G401.6 (cell line): ENCODE data around the gene PTPRN2.
"Not testable (repeated sequence)": the region's sequence is repeated elsewhere in the genome, so short reads cannot be mapped to it uniquely, and the experiment has no call there.

Experiments used
- FAIRE-seq: peaks from 2 replicates; lab custom pipeline; 2012; peaks lifted over from hg19 to GRCh38; lab: Jason Lieb, UNC

Gene PTPRN2

GRCh38 chr7:157703534-157704195 lies 884.0 kb downstream of the PTPRN2 start:
- FAIRE-seq: no peak

DNA sequence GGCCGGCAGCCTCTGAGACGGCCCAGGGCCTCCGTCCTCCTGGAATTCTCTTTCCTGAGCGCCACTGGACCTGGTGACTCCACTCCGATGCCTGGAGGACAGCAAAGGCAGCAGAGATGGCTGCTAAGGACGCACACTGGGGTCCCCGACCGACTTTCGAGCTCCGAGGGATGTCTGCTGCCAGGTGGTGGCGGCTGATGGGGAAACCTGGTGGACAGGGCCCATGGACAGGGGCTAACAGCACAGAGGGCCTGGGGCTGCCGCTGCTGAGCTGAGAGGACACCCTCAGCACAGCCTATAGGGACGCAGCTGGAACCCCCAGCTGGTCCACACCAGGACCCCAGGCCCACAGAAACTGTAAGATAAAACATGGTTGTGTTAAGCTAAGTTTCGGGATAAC lies 884.5 kb downstream of the PTPRN2 start:
- FAIRE-seq: no peak

GRCh38 chr7:157702311-157703023 lies 885.2 kb downstream of the PTPRN2 start:
- no peak for FAIRE-seq

GRCh38 chr7:157701395-157702180 lies 886.0 kb downstream of the PTPRN2 start:
- FAIRE-seq: not testable (repeated sequence)

GRCh38 chr7:157700231-157701005 lies 887.2 kb downstream of the PTPRN2 start:
- no peak for FAIRE-seq

DNA sequence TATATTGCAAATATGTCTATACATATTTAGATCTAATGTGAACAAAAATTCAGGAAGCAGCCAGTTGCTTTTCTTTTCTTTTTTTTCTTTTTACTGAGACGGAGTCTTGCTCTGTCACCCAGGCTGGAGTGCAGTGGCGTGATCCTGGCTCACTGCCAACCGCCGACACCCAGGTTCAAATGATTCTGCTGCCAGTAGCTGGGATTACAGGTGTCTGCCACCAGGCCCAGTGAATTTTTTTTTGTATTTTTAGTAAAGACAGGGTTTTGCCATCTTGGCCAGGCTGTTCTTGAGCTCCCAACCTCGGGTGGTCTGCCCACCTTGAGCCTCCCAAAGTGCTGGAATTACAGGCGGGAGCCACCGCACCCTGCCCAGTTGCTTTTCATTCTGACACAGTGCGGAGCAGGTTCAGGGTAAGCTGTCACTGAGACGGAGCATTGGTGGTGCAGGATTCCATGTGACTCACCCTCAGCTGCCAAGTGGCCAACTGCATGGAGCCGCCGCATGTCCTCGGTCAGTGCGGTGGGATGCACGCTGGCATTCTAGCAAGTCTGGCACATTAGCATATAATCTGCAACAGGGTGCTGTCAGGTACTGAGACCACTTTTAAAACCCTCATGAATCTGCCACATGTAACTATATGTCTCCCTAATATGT lies 888.1 kb downstream of the PTPRN2 start:
- no peak for FAIRE-seq

GRCh38 chr7:157697287-157697686 lies 890.3 kb downstream of the PTPRN2 start:
- not testable (repeated sequence) for FAIRE-seq

DNA sequence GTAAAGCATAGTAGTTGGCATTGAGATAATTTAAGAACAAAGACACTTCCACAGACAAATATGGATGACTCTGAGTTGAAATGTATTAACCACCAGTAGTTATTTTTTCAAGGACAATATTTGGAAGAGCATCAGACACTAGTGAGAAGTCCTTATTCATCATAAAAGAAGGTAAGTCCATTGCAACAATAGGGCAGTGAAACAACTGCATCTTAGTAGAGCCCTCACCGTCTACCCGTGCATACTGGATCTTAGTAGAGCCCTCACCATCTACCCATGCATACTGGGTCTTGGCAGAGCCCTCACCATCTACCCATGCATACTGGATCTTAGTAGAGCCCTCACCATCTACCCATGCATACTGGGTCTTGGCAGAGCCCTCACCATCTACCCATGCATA lies 892.0 kb downstream of the PTPRN2 start:
- FAIRE-seq: not testable (repeated sequence)

DNA sequence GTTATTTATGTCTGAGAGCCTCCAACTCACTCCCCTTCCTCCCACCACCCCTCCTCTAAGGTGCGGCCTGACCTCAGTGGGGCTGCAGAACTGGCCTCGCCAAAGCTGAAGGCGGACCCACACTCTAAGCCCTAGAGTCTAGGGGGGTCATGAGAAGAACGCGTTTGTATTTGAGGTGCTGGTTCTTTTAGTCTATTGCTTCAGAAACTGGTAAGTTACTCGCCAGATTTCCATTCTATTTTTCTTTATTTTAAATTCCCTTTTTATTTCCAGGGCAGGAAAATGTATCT lies 893.3 kb downstream of the PTPRN2 start:
- no peak for FAIRE-seq

- no peak for FAIRE-seq
Measured at GRCh38 chr7:157693521-157694375, 893.9 kb downstream of the PTPRN2 start.

- FAIRE-seq: no peak
Measured at GRCh38 chr7:157693071-157693520, 894.5 kb downstream of the PTPRN2 start.

DNA sequence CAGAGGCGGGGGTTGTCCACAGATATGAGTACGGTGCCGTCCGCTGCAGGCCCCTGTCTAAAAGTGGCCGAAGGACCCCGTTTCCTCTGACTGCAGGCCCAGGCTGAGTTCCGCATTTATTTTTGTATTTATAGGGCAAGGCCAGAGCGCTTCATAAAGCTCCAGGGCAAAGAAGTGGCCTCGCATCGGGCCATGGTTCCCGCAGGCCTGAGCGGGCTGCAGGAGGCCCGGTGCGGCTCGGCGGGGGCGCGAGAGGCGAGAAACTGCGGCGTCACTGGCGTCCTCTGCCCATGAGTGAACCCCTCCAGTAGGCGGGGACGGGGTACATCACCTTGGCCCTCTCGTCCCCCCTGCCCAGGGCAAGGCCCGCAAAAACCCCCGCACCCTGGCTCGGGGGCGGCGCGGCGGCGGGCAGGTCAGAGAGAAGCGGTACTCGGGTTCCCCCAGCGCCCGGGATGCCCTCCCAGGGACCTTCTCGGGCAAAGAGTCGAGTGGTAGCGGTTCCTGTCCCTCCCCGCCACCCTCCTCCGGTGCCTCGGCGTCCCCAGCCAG lies 895.1 kb downstream of the PTPRN2 start:
- no peak for FAIRE-seq

DNA sequence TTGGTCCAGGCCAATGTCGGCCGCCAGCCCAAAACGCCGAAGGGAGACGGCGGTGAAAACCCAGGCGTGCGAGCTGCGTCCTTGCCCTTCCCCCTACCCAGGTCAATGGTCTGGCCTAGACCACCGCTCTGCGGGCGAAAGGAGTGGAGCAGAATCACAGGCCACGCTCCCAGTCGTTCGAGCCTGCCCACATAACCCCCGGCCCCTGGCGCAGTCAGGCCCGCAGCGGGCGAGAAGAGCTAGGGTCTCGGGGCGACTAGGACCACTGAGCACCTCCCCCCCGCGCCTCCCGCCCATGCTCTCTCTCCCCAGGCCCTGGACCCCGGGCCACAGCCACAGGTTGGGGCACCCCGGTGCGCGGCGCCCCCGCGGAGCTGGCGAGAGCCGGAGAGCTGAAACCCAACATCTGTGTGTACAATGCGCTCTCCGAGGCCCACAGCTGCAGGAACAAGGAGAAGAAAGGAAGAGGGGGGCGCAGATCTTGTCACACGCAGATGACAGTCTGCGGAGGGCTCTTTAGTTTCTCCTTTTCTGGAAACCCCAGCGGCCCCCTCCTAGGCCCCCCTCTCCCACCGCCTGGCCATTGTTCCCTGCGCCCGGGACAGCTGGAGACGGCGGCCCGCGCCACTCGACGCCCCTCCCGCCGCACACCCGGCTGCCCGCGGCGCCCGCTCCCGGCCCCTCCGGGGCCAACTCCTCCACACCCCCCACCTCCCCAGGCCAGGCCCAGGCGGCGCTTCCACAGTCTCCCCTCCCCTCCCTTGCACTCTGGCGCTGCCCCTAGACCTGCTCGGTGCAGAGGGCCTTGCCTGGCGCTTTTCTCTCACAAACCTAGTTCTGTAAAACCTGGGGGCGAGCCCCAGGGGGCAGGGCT lies 895.8 kb downstream of the PTPRN2 start:
- no peak for FAIRE-seq

- FAIRE-seq: no peak
Measured at GRCh38 chr7:157690833-157691585, 896.6 kb downstream of the PTPRN2 start.

DNA sequence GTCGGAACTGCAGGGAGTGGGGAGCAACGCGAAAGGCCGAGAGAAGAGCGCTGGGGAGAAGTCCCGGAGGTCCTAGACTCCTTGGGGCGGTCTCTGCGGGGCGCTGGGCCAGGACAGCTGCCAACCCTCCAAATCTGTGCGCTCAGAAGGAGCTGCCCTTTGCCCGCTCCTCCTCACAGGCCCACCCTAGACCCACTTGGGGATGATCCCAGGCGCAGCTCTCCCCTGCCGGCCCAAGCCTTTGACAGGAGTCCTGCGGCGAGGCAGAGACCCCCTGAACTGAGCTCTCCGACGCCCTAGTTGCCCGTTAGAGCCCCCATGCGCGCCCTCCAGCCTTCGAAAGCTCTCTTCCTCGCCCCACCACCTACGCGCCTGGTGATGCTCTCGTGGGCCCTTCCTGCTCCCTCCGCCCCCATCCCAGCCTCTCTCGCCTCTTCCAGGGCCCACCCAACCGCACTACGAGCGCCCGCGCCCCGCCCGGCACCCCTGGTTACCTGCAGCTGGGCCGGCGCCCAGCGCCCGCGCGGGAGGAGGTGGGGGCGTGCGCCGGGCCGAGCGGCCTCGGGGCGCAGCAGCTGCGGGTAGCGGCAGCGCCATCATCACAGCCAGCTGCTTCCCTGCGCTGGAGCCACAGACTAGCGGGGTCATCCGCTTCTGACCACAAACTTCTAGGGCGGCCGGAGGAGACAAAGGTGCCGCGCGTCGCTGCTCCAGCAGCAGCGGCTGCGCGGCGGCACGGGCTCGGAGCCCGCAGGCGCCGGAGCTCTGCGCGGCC lies 897.4 kb downstream of the PTPRN2 start:
- no peak for FAIRE-seq

GRCh38 chr7:157689269-157690057 lies 898.2 kb downstream of the PTPRN2 start:
- FAIRE-seq: no peak

DNA sequence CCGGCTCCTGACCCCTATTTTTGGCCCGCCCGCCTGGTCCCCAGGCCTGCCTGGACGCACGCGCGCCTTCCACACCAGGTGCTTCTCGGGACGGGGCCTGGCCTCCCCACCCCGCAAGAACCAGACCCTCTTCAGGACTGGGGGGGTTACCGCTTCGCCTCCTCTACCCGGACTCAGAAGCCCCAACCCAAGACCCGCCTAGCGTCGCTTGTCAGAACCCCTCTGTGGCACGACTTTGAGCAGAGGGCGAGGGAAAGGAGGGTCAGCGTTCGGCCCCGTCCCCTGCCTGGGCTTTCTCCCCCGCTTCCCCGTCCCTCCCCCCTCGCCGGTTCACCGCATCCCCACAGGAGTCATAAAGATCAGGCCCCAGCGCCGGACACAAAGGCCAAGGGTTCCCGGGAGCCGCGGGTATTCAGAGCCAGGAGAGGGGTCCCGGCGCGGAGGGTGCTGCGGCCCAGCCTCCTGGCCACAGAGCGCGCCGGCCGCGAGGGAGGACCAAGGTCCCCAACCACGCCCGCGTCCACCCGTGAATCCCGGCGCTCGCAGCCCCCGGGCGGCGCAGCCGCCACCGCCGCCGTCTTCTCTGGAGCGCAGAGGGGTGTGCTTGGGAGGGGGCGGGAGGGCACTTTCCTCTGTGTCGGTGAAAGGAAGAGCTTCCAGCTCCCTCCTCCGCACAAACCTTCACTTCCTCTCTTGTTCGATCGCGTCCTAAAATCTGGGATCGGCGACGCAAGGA lies 898.9 kb downstream of the PTPRN2 start:
- FAIRE-seq: no peak
